H9 (cell line): Measurements from ENCODE around the gene COL27A1. TPM values are rescaled to one million over a fixed set of nuclear protein-coding genes. Genes with fewer than 3 reads are reported as not detected.

Experiments used
- DNase-seq: peaks from one replicate; pipeline ENCODE4 v3.0.0-alpha.2; 2017
- H2AFZ ChIP-seq: one replicate; pipeline ENCODE4 v1.6.1; 2013; ENCODE audit warnings: mild to moderate bottlenecking, low read length, control low read depth, moderate library complexity
- H2AK5ac ChIP-seq: 2 replicates; pipeline ENCODE4 v1.6.1; 2013; ENCODE audit warnings: low read length, control low read depth, mixed read lengths; ENCODE audit not compliant: insufficient read length
- H2BK120ac ChIP-seq: one replicate; pipeline ENCODE4 v1.6.1; 2013; ENCODE audit warnings: low read depth, mild to moderate bottlenecking, low read length, control low read depth, inconsistent platforms; ENCODE audit not compliant: poor library complexity, severe bottlenecking
- H2BK12ac ChIP-seq: 2 replicates; pipeline ENCODE4 v1.6.1; 2013; ENCODE audit warnings: low read length, control low read depth, mixed read lengths, low read depth; ENCODE audit not compliant: insufficient read length
- H2BK15ac ChIP-seq: 2 replicates; pipeline ENCODE4 v1.6.1; 2013; ENCODE audit warnings: low read depth, low read length, control low read depth
- H2BK20ac ChIP-seq: one replicate; pipeline ENCODE4 v1.6.1; 2013; ENCODE audit warnings: low read depth, mild to moderate bottlenecking, low read length, control low read depth, inconsistent platforms; ENCODE audit not compliant: poor library complexity, severe bottlenecking
- H2BK5ac ChIP-seq: 2 replicates; pipeline ENCODE4 v1.6.1; 2013; ENCODE audit warnings: low read length, control low read depth, mixed read lengths; ENCODE audit not compliant: insufficient read length
- H3K14ac ChIP-seq: 2 replicates; pipeline ENCODE4 v1.6.1; 2013; ENCODE audit warnings: low read length, control low read depth; ENCODE audit not compliant: insufficient read depth
- H3K18ac ChIP-seq: 2 replicates; pipeline ENCODE4 v1.6.1; 2013; ENCODE audit warnings: low read depth, mild to moderate bottlenecking, mixed read lengths, low read length, control low read depth; ENCODE audit not compliant: insufficient read length
- H3K23ac ChIP-seq: 2 replicates; pipeline ENCODE4 v1.6.1; 2013; ENCODE audit warnings: low read length, control low read depth, mixed read lengths, low read depth; ENCODE audit not compliant: insufficient read length
- H3K23me2 ChIP-seq: 2 replicates; pipeline ENCODE4 v1.6.1; 2013; ENCODE audit warnings: low read depth, mild to moderate bottlenecking, mixed read lengths, low read length, control low read depth; ENCODE audit not compliant: insufficient read length, poor library complexity, severe bottlenecking
- H3K27ac ChIP-seq: 2 replicates; pipeline ENCODE4 v1.5.1; 2013; ENCODE audit warnings: low read length, control low read depth, mixed read lengths, low read depth; ENCODE audit not compliant: insufficient read length
- H3K27me3 ChIP-seq: 2 replicates; pipeline ENCODE4 v1.6.1; 2013; ENCODE audit warnings: low read length, control low read depth, inconsistent platforms; ENCODE audit not compliant: insufficient read depth
- H3K4ac ChIP-seq: 2 replicates; pipeline ENCODE4 v1.6.1; 2013; ENCODE audit warnings: low read depth, mild to moderate bottlenecking, control low read depth, inconsistent platforms, low read length, moderate library complexity
- H3K4me1 ChIP-seq: 2 replicates; pipeline ENCODE4 v1.6.1; 2013; ENCODE audit warnings: low read length, control low read depth, inconsistent platforms; ENCODE audit not compliant: insufficient read depth
- H3K4me2 ChIP-seq: 2 replicates; pipeline ENCODE4 v1.6.1; 2013; ENCODE audit warnings: low read length, control low read depth, mixed read lengths; ENCODE audit not compliant: insufficient read length, insufficient read depth
- H3K56ac ChIP-seq: 2 replicates; pipeline ENCODE4 v1.6.1; 2013; ENCODE audit warnings: low read depth, mild to moderate bottlenecking, mixed read lengths, low read length, control low read depth; ENCODE audit not compliant: insufficient read length
- H3K79me1 ChIP-seq: 2 replicates; pipeline ENCODE4 v1.6.1; 2013; ENCODE audit warnings: low read depth, mild to moderate bottlenecking, moderate library complexity, low read length, control low read depth, inconsistent platforms; ENCODE audit not compliant: insufficient read depth, poor library complexity, severe bottlenecking
- H3K79me2 ChIP-seq: 2 replicates; pipeline ENCODE4 v1.6.1; 2013; ENCODE audit warnings: low read length, control low read depth, inconsistent platforms; ENCODE audit not compliant: insufficient read depth
- H3K9ac ChIP-seq: 2 replicates; pipeline ENCODE4 v1.6.1; 2013; ENCODE audit warnings: low read length, control low read depth, mixed read lengths; ENCODE audit not compliant: insufficient read length; ENCODE audit errors: extremely low read depth
- H3K9me3 ChIP-seq: one replicate; pipeline ENCODE4 v1.6.1; 2013; ENCODE audit warnings: low read depth, low read length, inconsistent platforms; ENCODE audit not compliant: control insufficient read depth
- H3T11ph ChIP-seq: one replicate; pipeline ENCODE4 v1.6.1; 2013; ENCODE audit warnings: mild to moderate bottlenecking, low read length, control low read depth, inconsistent platforms
- H4K20me1 ChIP-seq: one replicate; pipeline ENCODE4 v1.6.1; 2013; ENCODE audit not compliant: control insufficient read depth, insufficient read length, insufficient read depth
- H4K5ac ChIP-seq: 2 replicates; pipeline ENCODE4 v1.6.1; 2013; ENCODE audit warnings: low read depth, mild to moderate bottlenecking, mixed read lengths, low read length, control low read depth; ENCODE audit not compliant: insufficient read length
- H4K8ac ChIP-seq: replicated peaks from 2 replicates; pipeline ENCODE4 v1.6.1; 2013; ENCODE audit warnings: low read length, control low read depth, mixed read lengths, low read depth; ENCODE audit not compliant: insufficient read length
- H4K91ac ChIP-seq: 2 replicates; pipeline ENCODE4 v1.6.1; 2013; ENCODE audit warnings: low read depth, mild to moderate bottlenecking, moderate library complexity, mixed read lengths, low read length, control low read depth; ENCODE audit not compliant: insufficient read length
- H3K27ac Mint-ChIP-seq, 3 experiments: 2 replicates in 2 of 3; 3 replicates in 1 of 3; pipeline ENCODE4 v1.8.0; 2020 to 2021; ENCODE audit warnings: mixed read lengths in 3 of 3, mild to moderate bottlenecking in 1 of 3, moderate library complexity in 1 of 3
- H3K27me3 Mint-ChIP-seq: 2 replicates; pipeline ENCODE4 v1.8.0; 2021; ENCODE audit warnings: low read depth, mild to moderate bottlenecking, moderate library complexity, mixed read lengths
- H3K36me3 Mint-ChIP-seq, 3 experiments: 2 replicates in 2 of 3; 3 replicates in 1 of 3; pipeline ENCODE4 v1.8.0; 2020 to 2021; ENCODE audit warnings: low read depth in 3 of 3, mixed read lengths in 3 of 3; ENCODE audit not compliant: insufficient read depth in 1 of 3
- H3K4me1 Mint-ChIP-seq, 2 experiments: 2 replicates each; pipeline ENCODE4 v1.8.0; 2020; ENCODE audit warnings: mixed read lengths in 2 of 2
- H3K4me3 Mint-ChIP-seq, 2 experiments: 2 replicates in 1 of 2; 3 replicates in 1 of 2; pipeline ENCODE4 v1.8.0; 2020 to 2021; ENCODE audit warnings: mild to moderate bottlenecking in 2 of 2, mixed read lengths in 2 of 2, moderate library complexity in 1 of 2
- H3K9me3 Mint-ChIP-seq, 2 experiments: 2 replicates in 1 of 2; 3 replicates in 1 of 2; pipeline ENCODE4 v1.8.0; 2020; ENCODE audit warnings: mild to moderate bottlenecking in 2 of 2, mixed read lengths in 2 of 2, moderate library complexity in 1 of 2
- WGBS: extraction: QIAGEN DNeasy Blood & Tissue Kit; methylation state at CpG from one replicate; pipeline ENCODE4 v1.1.7; 2013; ENCODE audit warnings: missing lambda C conversion rate, low lambda C conversion rate, mixed read lengths; ENCODE audit not compliant: insufficient read length; ENCODE audit errors: extremely low coverage; 5-methylcytosine and 5-hydroxymethylcytosine counted together
- total RNA-seq: library from RNA; stranded (reverse); gene quantifications from 2 replicates; pipeline ENCODE4 v1.2.1, GENCODE V29; 2021
- TF ChIP-seq, protein P1 (sequence below): fragments of 200-600 bp; sonication (generic); conservative IDR thresholded peaks from 3 replicates; pipeline ENCODE4 v1.8.0; 2021; ENCODE audit warnings: antibody characterized with exemption, mild to moderate bottlenecking

Gene COL27A1
- total RNA-seq, 1 experiment from 2014 or later = 17.9 TPM

DNA sequence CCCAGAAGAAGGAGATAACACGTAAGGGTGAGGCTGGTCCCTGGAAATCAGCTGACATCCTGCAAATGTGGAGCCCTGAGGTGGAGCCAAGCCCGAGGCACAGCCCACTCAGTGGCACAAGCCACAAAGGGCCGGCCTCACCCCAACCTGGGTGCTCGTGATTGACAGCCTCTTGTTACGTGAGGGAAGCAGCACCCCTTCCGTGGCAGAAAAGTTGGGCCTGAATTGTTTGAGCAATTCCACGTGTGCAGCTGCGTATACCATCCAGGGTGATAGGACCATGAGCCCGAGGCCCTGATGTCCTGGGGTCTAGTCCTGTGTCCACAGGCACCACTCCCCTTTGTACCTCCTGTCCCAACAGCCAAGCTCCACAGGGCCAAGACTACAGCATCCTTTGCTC is 179.2 kb downstream of the COL27A1 start:
- H3K4me3 Mint-ChIP-seq = no peak overlapping the region
- no peaks in the 10 kb centered on the region for H3K79me2 ChIP-seq
- no peak overlapping the region for H3K9ac ChIP-seq
- H3K27ac ChIP-seq = no peak overlapping the region
- H4K91ac ChIP-seq = no peak overlapping the region
- no peak overlapping the region for H3K23ac ChIP-seq
- H4K8ac ChIP-seq = no peak overlapping the region
- H3K4me1 Mint-ChIP-seq = 0 out of 4 replicates have a peak, but pooled peaks cover 0 to 2% of the 10 kb centered on the region in 2 experiments
- H2BK120ac ChIP-seq = no peak overlapping the region
- no peaks in the 10 kb centered on the region for H3K23me2 ChIP-seq
- H3K36me3 Mint-ChIP-seq = peaks cover 27 to 36% (median 32%) of the 10 kb centered on the region in 3 experiments; a peak in 6 of 7 replicates
- no peak overlapping the region for H2BK5ac ChIP-seq
- H2BK12ac ChIP-seq = no peak overlapping the region
- H3K79me1 ChIP-seq = no peaks in the 10 kb centered on the region
- TF ChIP-seq, protein P1, sequence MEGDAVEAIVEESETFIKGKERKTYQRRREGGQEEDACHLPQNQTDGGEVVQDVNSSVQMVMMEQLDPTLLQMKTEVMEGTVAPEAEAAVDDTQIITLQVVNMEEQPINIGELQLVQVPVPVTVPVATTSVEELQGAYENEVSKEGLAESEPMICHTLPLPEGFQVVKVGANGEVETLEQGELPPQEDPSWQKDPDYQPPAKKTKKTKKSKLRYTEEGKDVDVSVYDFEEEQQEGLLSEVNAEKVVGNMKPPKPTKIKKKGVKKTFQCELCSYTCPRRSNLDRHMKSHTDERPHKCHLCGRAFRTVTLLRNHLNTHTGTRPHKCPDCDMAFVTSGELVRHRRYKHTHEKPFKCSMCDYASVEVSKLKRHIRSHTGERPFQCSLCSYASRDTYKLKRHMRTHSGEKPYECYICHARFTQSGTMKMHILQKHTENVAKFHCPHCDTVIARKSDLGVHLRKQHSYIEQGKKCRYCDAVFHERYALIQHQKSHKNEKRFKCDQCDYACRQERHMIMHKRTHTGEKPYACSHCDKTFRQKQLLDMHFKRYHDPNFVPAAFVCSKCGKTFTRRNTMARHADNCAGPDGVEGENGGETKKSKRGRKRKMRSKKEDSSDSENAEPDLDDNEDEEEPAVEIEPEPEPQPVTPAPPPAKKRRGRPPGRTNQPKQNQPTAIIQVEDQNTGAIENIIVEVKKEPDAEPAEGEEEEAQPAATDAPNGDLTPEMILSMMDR = no peak
- H3K27ac Mint-ChIP-seq = no peak overlapping the region
- no peak overlapping the region for H2AFZ ChIP-seq
- no peak for DNase-seq
- no peak overlapping the region for H4K5ac ChIP-seq
- no peak overlapping the region for H2BK20ac ChIP-seq
- H3K14ac ChIP-seq = no peak overlapping the region
- H3K27me3 Mint-ChIP-seq = peaks cover 4% of the 10 kb centered on the region
- no peak overlapping the region for H3T11ph ChIP-seq
- H3K27me3 ChIP-seq = no peaks in the 10 kb centered on the region
- H4K20me1 ChIP-seq = no peaks in the 10 kb centered on the region
- H3K56ac ChIP-seq = no peak overlapping the region
- no peaks in the 10 kb centered on the region for H3K4me1 ChIP-seq
- H3K9me3 Mint-ChIP-seq = no peaks in the 10 kb centered on the region; a peak in 1 of 5 replicates
- no peak overlapping the region for H3K4me2 ChIP-seq
- H2AK5ac ChIP-seq = no peak overlapping the region
- H3K18ac ChIP-seq = no peak overlapping the region
- no peak overlapping the region for H2BK15ac ChIP-seq
- no peak overlapping the region for H3K4ac ChIP-seq
- no peaks in the 10 kb centered on the region for H3K9me3 ChIP-seq
- no CpG with 5 or more reads among the region's 9 CpGs for WGBS
